ENCODE results near the gene LARP6. TPM values are rescaled to one million over a fixed set of nuclear protein-coding genes. Genes with fewer than 3 reads are reported as not detected.

LARP6 gene
- total and polyA plus RNA-seq, 3 donors from 2014 or later = 49.6 to 105 (median 57.1) TPM

DNA sequence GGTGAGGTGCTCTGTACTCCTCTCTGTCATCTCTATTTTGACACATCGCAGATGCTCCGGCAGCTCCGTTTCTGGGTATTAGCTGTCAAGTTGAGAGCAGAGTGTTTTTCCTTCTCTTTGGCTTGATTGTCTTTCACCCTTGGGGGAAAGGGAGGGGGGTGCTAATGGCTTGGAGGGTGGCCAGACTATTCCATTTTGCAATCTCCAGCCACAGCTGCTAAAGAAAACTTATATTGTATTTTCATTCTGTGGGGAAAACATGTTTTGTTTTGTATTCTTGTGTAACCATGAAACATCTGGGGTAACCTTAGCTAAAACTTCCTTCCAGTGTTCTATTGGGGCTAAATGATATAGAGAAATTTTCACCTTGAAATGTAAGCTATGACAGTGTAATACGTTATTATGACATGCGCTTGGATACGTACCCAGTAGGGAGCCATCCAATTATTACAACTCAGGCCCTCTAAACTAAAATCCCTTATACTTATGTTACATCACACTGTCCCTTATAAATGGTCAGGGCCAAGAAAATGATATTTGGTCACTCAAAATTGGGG, 14.0 kb upstream of the LARP6 start:
- 60 to 64% methylated on average over 6 of the region's 6 CpGs for WGBS, 2 donors
- peak; percentile 36 for DNase-seq
- H3K4me3 ChIP-seq = no peak overlapping the region
- no peaks in the 10 kb centered on the region for H3K4me1 ChIP-seq
- no peaks in the 10 kb centered on the region for H3K9me3 ChIP-seq
- intact Hi-C loops (cut with DNase I; ENCODE audit: low total_unique reads) = no loop called here
- TF ChIP-seq POLR2A (IDR thresholded peaks at IDR 0.05) = no peak
- TF ChIP-seq, protein P1, sequence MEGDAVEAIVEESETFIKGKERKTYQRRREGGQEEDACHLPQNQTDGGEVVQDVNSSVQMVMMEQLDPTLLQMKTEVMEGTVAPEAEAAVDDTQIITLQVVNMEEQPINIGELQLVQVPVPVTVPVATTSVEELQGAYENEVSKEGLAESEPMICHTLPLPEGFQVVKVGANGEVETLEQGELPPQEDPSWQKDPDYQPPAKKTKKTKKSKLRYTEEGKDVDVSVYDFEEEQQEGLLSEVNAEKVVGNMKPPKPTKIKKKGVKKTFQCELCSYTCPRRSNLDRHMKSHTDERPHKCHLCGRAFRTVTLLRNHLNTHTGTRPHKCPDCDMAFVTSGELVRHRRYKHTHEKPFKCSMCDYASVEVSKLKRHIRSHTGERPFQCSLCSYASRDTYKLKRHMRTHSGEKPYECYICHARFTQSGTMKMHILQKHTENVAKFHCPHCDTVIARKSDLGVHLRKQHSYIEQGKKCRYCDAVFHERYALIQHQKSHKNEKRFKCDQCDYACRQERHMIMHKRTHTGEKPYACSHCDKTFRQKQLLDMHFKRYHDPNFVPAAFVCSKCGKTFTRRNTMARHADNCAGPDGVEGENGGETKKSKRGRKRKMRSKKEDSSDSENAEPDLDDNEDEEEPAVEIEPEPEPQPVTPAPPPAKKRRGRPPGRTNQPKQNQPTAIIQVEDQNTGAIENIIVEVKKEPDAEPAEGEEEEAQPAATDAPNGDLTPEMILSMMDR (IDR thresholded peaks at IDR 0.05) = no peak
- H3K27ac ChIP-seq = peak overlapping the region in 1 of 2 donors; percentile 57
- H3K27me3 ChIP-seq = no peaks in the 10 kb centered on the region
- H3K36me3 ChIP-seq (ENCODE audit: low read depth, missing control alignments) = no peaks in the 10 kb centered on the region

- Histone ChIP-seq H3K36me3 (ENCODE audit: low read depth, missing control alignments) (no peaks in the 10 kb centered on the region), H3K9me3 (no peaks in the 10 kb centered on the region), H3K27me3 (no peaks in the 10 kb centered on the region), H3K4me3 (no peak overlapping the region), H3K4me1 (no peaks in the 10 kb centered on the region), H3K27ac (no peak overlapping the region)
- no peak for TF ChIP-seq POLR2A (IDR thresholded peaks at IDR 0.05)
- TF ChIP-seq, protein P1 (IDR thresholded peaks at IDR 0.05) = no peak
- intact Hi-C loops (cut with DNase I; ENCODE audit: low total_unique reads) = no loop called here
- no peak for DNase-seq
- 76 to 80% methylated on average over 5 of the region's 5 CpGs for WGBS, 2 donors
These were observed 13.2 kb upstream of the LARP6 start for GRCh38 chr15:70866982-70867641.

DNA sequence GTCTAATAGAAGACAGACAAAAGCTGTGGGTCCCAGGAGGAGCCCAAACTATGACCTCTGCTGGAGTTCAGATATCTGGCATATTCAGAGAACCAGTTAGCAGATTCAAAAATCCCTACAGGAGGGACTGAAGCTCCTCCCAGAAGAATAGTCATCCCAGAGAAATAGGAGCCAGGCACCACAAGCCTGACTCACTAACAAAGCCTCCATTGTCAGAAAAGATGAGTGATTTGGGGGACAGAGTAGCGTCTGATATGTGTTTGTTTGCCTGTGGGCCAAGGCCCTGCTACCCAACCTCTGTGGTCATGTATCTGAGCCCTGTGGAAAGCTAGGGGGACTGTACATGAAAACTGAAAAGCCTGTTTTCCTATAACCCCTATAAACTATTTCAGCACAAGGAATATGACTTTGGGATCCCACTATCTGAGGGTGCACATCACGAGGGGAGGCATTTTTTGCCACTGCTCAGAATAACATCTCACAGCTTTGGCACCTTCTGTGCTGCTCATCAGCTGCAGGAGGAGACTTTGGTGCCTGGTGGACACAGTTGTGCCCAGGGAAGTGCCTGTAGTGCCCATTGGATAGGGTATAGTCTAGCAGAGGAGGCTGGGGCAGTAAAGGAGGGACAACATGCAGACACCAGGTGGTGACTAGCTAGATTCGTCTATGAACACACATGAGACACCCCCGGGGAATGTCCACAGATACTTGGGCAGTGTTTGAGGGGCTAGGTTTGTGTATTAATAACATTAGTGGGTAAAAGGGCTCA, 9.7 kb upstream of the LARP6 start:
- no peak overlapping the region for H3K4me3 ChIP-seq
- no peak overlapping the region for H3K27ac ChIP-seq
- H3K36me3 ChIP-seq (ENCODE audit: low read depth, missing control alignments) = no peaks in the 10 kb centered on the region
- peaks cover 4% of the 10 kb centered on the region for H3K4me1 ChIP-seq
- no peak for TF ChIP-seq POLR2A (IDR thresholded peaks at IDR 0.05)
- TF ChIP-seq, protein P1 (IDR thresholded peaks at IDR 0.05) = no peak
- DNase-seq = no peak
- no peaks in the 10 kb centered on the region for H3K27me3 ChIP-seq
- WGBS, 2 donors = 56 to 61% methylated on average over 4 of the region's 4 CpGs
- no peaks in the 10 kb centered on the region for H3K9me3 ChIP-seq
- intact Hi-C loops (cut with DNase I; ENCODE audit: low total_unique reads) = no loop called here

GRCh38 chr15:70859998-70860397, 6.0 kb upstream of the LARP6 start:
- WGBS, 2 donors = 58 to 88% methylated on average over 4 to 11 of the region's 11 CpGs
- Histone ChIP-seq H3K4me3 (no peak overlapping the region), H3K9me3 (no peaks in the 10 kb centered on the region), H3K36me3 (ENCODE audit: low read depth, missing control alignments) (no peaks in the 10 kb centered on the region), H3K4me1 (peaks cover 4% of the 10 kb centered on the region), H3K27me3 (no peaks in the 10 kb centered on the region), H3K27ac (no peak overlapping the region)
- intact Hi-C loops (cut with DNase I; ENCODE audit: low total_unique reads) = no loop called here
- DNase-seq = no peak
- no peak for TF ChIP-seq POLR2A (IDR thresholded peaks at IDR 0.05)
- TF ChIP-seq, protein P1 (IDR thresholded peaks at IDR 0.05) = no peak

Data from testis (tissue), 3 donors.